ENCODE measurements around the gene EXOC4. TPM values are rescaled to one million over a fixed set of nuclear protein-coding genes. Genes with fewer than 3 reads are reported as not detected.
A peak's percentile ranks its signal among the peaks of the same experiment; 100 is the strongest.

The EXOC4 gene
- total and polyA plus RNA-seq, 7 donors, result 7.6 to 63.0 (median 29.1) TPM

- DNase-seq (no peak), ATAC-seq (peak; percentile 20 to 67 (median 46))
- no peak for TF ChIP-seq CTCF (IDR thresholded peaks at IDR 0.05)
- Histone ChIP-seq H3K36me3 (ENCODE audit: insufficient read depth in 1 of 2, low read depth in 1 of 2) (no peaks in the 10 kb centered on the region), H3K9me3 (no peaks in the 10 kb centered on the region), H3K27ac (peak overlapping the region; percentile 93), H3K4me1 (peaks cover 11% of the 10 kb centered on the region), H3K4me3 (peak overlapping the region; percentile 86), H3K27me3 (ENCODE audit: insufficient read depth in 3 of 3, low read length in 2 of 3) (no peaks in the 10 kb centered on the region)
- intact Hi-C loops (cut with DNase I), result no loop called here
- 2 to 6% (median 4%) methylated on average over 7 of the region's 7 CpGs for WGBS, 3 donors
These were observed 619 bp downstream of the EXOC4 start for GRCh38 chr7:133253519-133253875.

- Histone ChIP-seq H3K4me3 (no peak overlapping the region), H3K4me1 (peaks cover 15% of the 10 kb centered on the region), H3K27ac (no peak overlapping the region), H3K36me3 (ENCODE audit: insufficient read depth in 1 of 2, low read depth in 1 of 2) (no peaks in the 10 kb centered on the region), H3K9me3 (no peaks in the 10 kb centered on the region), H3K27me3 (ENCODE audit: insufficient read depth in 3 of 3, low read length in 2 of 3) (no peaks in the 10 kb centered on the region)
- intact Hi-C loops (cut with DNase I), result no loop called here
- ATAC-seq (no peak), DNase-seq (no peak)
- WGBS, 3 donors, result 89 to 97% (median 91%) methylated on average over 2 of the region's 2 CpGs
- TF ChIP-seq CTCF (IDR thresholded peaks at IDR 0.05), result no peak
These were observed 2.6 kb downstream of the EXOC4 start for GRCh38 chr7:133255486-133255885.

DNA sequence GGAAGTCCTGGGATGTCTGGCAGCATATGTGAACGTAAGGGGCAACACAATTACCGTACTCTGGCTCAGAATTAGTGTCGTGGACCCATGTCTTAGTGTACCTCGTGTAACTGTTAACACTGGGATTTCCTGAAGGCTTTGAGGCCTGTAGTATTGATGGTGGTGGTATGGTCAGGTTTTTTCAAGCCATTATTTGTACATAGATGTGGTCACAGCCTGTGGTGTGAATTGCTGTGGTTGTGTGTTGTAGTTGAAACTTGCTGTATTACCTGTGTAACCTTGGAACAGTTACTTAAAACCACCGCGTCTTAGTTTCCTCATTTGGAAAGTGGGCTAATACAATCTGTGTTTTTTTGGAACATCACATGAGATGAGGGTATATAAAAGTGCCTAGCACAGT, 5.3 kb downstream of the EXOC4 start:
- ATAC-seq (no peak), DNase-seq (no peak)
- H3K4me1 ChIP-seq, result peaks cover 15% of the 10 kb centered on the region
- intact Hi-C loops (cut with DNase I), result no loop called here
- H3K27ac ChIP-seq, result no peak overlapping the region
- no peak overlapping the region for H3K4me3 ChIP-seq
- 71 to 81% (median 72%) methylated on average over 6 of the region's 6 CpGs for WGBS, 3 donors
- no peaks in the 10 kb centered on the region for H3K9me3 ChIP-seq
- H3K27me3 ChIP-seq (ENCODE audit: insufficient read depth in 3 of 3, low read length in 2 of 3), result no peaks in the 10 kb centered on the region
- no peaks in the 10 kb centered on the region for H3K36me3 ChIP-seq (ENCODE audit: insufficient read depth in 1 of 2, low read depth in 1 of 2)
- no peak for TF ChIP-seq CTCF (IDR thresholded peaks at IDR 0.05)

DNA sequence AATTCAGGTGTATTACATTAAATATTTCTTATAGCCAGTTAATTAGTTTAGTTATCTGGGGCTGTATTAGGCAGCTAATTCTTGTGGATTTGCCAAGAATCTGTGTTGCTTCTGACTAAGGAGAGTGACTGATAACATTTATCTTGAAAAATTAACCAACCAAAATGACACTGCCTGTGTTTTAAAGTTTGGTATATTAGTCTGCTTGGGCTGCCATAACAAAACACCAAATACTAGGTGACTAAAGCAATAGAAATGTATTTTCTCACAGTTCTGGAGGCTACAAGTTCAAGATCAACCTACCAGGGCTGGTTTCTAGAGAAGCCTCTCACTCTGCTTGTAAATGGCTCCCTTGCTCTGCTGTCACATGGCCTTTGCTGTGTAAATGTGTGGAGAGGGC, 12.9 kb downstream of the EXOC4 start:
- Histone ChIP-seq H3K36me3 (ENCODE audit: insufficient read depth in 1 of 2, low read depth in 1 of 2) (no peaks in the 10 kb centered on the region), H3K9me3 (no peaks in the 10 kb centered on the region), H3K4me3 (no peak overlapping the region), H3K4me1 (peaks cover 4% of the 10 kb centered on the region), H3K27me3 (ENCODE audit: insufficient read depth in 3 of 3, low read length in 2 of 3) (no peaks in the 10 kb centered on the region), H3K27ac (no peak overlapping the region)
- TF ChIP-seq CTCF (IDR thresholded peaks at IDR 0.05), result no peak
- DNase-seq, result no peak
- ATAC-seq, result no peak
- intact Hi-C loops (cut with DNase I), result no loop called here

DNA sequence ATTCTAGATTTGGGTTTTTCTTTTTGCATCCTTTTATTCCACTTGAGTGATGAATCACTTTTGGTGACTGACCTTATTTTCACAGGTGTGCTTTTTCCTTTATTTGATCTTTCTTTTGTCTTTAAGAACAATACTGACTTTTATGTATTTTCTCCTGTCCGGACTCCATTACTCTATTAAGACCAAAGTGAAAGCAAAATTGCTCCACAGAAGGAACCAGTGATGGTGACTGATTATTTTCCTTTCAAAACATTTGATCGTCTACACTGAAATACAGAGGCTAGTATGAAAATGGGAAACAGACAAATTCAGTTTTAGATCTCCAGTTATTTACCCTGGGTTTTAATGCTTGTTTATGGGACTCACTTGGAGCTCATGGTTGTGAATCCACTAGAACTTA, 15.5 kb downstream of the EXOC4 start:
- intact Hi-C loops (cut with DNase I), result no loop called here

More for the DNA sequence above, 15.5 kb downstream of the EXOC4 start:
- Histone ChIP-seq H3K4me3 (no peak overlapping the region), H3K9me3 (no peaks in the 10 kb centered on the region), H3K36me3 (ENCODE audit: insufficient read depth in 1 of 2, low read depth in 1 of 2) (no peaks in the 10 kb centered on the region), H3K27me3 (ENCODE audit: insufficient read depth in 3 of 3, low read length in 2 of 3) (no peaks in the 10 kb centered on the region), H3K27ac (no peak overlapping the region), H3K4me1 (peaks cover 4% of the 10 kb centered on the region)
- no peak for ATAC-seq
- no peak for DNase-seq
- WGBS, 3 donors, result 76 to 83% (median 82%) methylated on average over 2 of the region's 2 CpGs
- no peak for TF ChIP-seq CTCF (IDR thresholded peaks at IDR 0.05)
